ENCODE measurements around the gene BSDC1.
"Not testable (repeated sequence)": the region's sequence is repeated elsewhere in the genome, so short reads cannot be mapped to it uniquely, and the experiment has no call there.

The BSDC1 gene

GRCh38 chr1:32394141-32394889 lies at the start of gene BSDC1:
TSS of gene BSDC1 (minus strand) at chr1:32394441. CDS start at chr1:32394414, 27 bp downstream.
- Mint-ChIP-seq H3K27me3 (no peaks in the 10 kb centered on the region), H3K27ac (ENCODE audit: low read depth) (peak within 1 kb of the TSS; percentile 98), H3K4me1 (peaks cover 26% of the 10 kb centered on the region), H3K36me3 (ENCODE audit: insufficient read depth) (peaks cover 14% of the 10 kb centered on the region), H3K9me3 (no peaks in the 10 kb centered on the region), H3K4me3 (peak within 1 kb of the TSS; percentile 92)
- ATAC-seq (replicated peaks; ENCODE audit: extremely low read depth, poor library complexity, severe bottlenecking), result peak; percentile 97
- peak; percentile 98 to 99 for DNase-seq (ENCODE audit: low spot score in 2 of 2)

GRCh38 chr1:32441467-32441866 lies 47.2 kb upstream of the BSDC1 start:
- not testable (repeated sequence) for ATAC-seq (replicated peaks; ENCODE audit: extremely low read depth, poor library complexity, severe bottlenecking); H3K27ac Mint-ChIP-seq (ENCODE audit: low read depth); H3K36me3 Mint-ChIP-seq (ENCODE audit: insufficient read depth)

GRCh38 chr1:32438777-32439176 lies 44.5 kb upstream of the BSDC1 start:
- H3K4me3 Mint-ChIP-seq; DNase-seq (ENCODE audit: low spot score in 2 of 2); H3K36me3 Mint-ChIP-seq (ENCODE audit: insufficient read depth); H3K27ac Mint-ChIP-seq (ENCODE audit: low read depth); H3K4me1 Mint-ChIP-seq; ATAC-seq (replicated peaks; ENCODE audit: extremely low read depth, poor library complexity, severe bottlenecking); H3K9me3 Mint-ChIP-seq: not testable (repeated sequence)
- H3K27me3 Mint-ChIP-seq, result peaks cover 40% of the 10 kb centered on the region

More at GRCh38 chr1:32441467-32441866, 47.2 kb upstream of the BSDC1 start:
- not testable (repeated sequence) for H3K4me3 Mint-ChIP-seq; H3K9me3 Mint-ChIP-seq; DNase-seq (ENCODE audit: low spot score in 2 of 2); H3K4me1 Mint-ChIP-seq
- peaks cover 43% of the 10 kb centered on the region for H3K27me3 Mint-ChIP-seq

GRCh38 chr1:32438136-32438535 lies 43.9 kb upstream of the BSDC1 start:
- peaks cover 4% of the 10 kb centered on the region for H3K36me3 Mint-ChIP-seq (ENCODE audit: insufficient read depth)
- peaks cover 34% of the 10 kb centered on the region for H3K27me3 Mint-ChIP-seq
- no peaks in the 10 kb centered on the region for H3K4me1 Mint-ChIP-seq
- DNase-seq (ENCODE audit: low spot score in 2 of 2) (no peak), ATAC-seq (replicated peaks; ENCODE audit: extremely low read depth, poor library complexity, severe bottlenecking) (no peak)
- peaks cover 5% of the 10 kb centered on the region for H3K9me3 Mint-ChIP-seq
- no peak overlapping the region for H3K4me3 Mint-ChIP-seq
- no peak overlapping the region for H3K27ac Mint-ChIP-seq (ENCODE audit: low read depth)

- H3K27ac Mint-ChIP-seq (ENCODE audit: low read depth), result no peak overlapping the region
- no peak for ATAC-seq (replicated peaks; ENCODE audit: extremely low read depth, poor library complexity, severe bottlenecking)
- peaks cover 3% of the 10 kb centered on the region for H3K36me3 Mint-ChIP-seq (ENCODE audit: insufficient read depth)
Observed at GRCh38 chr1:32431736-32432400, 37.6 kb upstream of the BSDC1 start.

GRCh38 chr1:32427264-32427963 lies 33.2 kb upstream of the BSDC1 start:
- Mint-ChIP-seq H3K9me3 (no peaks in the 10 kb centered on the region), H3K27me3 (peaks cover 65% of the 10 kb centered on the region), H3K36me3 (ENCODE audit: insufficient read depth) (peaks cover 1% of the 10 kb centered on the region), H3K27ac (ENCODE audit: low read depth) (no peak overlapping the region), H3K4me3 (no peak overlapping the region), H3K4me1 (no peaks in the 10 kb centered on the region)
- ATAC-seq (replicated peaks; ENCODE audit: extremely low read depth, poor library complexity, severe bottlenecking) (no peak), DNase-seq (ENCODE audit: low spot score in 2 of 2) (no peak)

More at GRCh38 chr1:32431736-32432400, 37.6 kb upstream of the BSDC1 start:
- no peak for DNase-seq (ENCODE audit: low spot score in 2 of 2)
- no peak overlapping the region for H3K4me3 Mint-ChIP-seq
- peaks cover 34% of the 10 kb centered on the region for H3K27me3 Mint-ChIP-seq
- no peaks in the 10 kb centered on the region for H3K9me3 Mint-ChIP-seq
- H3K4me1 Mint-ChIP-seq, result no peaks in the 10 kb centered on the region

- Mint-ChIP-seq H3K36me3 (ENCODE audit: insufficient read depth) (peaks cover 1% of the 10 kb centered on the region), H3K27ac (ENCODE audit: low read depth) (no peak overlapping the region), H3K4me1 (no peaks in the 10 kb centered on the region), H3K4me3 (no peak overlapping the region), H3K9me3 (no peaks in the 10 kb centered on the region), H3K27me3 (peaks cover 65% of the 10 kb centered on the region)
- ATAC-seq (replicated peaks; ENCODE audit: extremely low read depth, poor library complexity, severe bottlenecking), result no peak
- DNase-seq (ENCODE audit: low spot score in 2 of 2), result no peak
Observed at GRCh38 chr1:32426489-32427255, 32.4 kb upstream of the BSDC1 start.

GRCh38 chr1:32421775-32422174 lies 27.5 kb upstream of the BSDC1 start:
- H3K4me1 Mint-ChIP-seq, result no peaks in the 10 kb centered on the region
- H3K36me3 Mint-ChIP-seq (ENCODE audit: insufficient read depth), result peaks cover 2% of the 10 kb centered on the region
- no peaks in the 10 kb centered on the region for H3K9me3 Mint-ChIP-seq
- H3K27ac Mint-ChIP-seq (ENCODE audit: low read depth), result no peak overlapping the region
- DNase-seq (ENCODE audit: low spot score in 2 of 2), result no peak
- H3K4me3 Mint-ChIP-seq, result no peak overlapping the region
- peaks cover 41% of the 10 kb centered on the region for H3K27me3 Mint-ChIP-seq
- no peak for ATAC-seq (replicated peaks; ENCODE audit: extremely low read depth, poor library complexity, severe bottlenecking)

GRCh38 chr1:32414186-32414886 lies 20.1 kb upstream of the BSDC1 start:
- peak overlapping the region; percentile 19 for H3K27ac Mint-ChIP-seq (ENCODE audit: low read depth)
- no peaks in the 10 kb centered on the region for H3K9me3 Mint-ChIP-seq

GRCh38 chr1:32413507-32414185 lies 19.4 kb upstream of the BSDC1 start:
- H3K27me3 Mint-ChIP-seq, result peaks cover 21% of the 10 kb centered on the region
- H3K9me3 Mint-ChIP-seq, result no peaks in the 10 kb centered on the region
- H3K27ac Mint-ChIP-seq (ENCODE audit: low read depth), result peak overlapping the region; percentile 19

More at GRCh38 chr1:32414186-32414886, 20.1 kb upstream of the BSDC1 start:
- no peak for DNase-seq (ENCODE audit: low spot score in 2 of 2)
- H3K4me3 Mint-ChIP-seq, result no peak overlapping the region
- H3K36me3 Mint-ChIP-seq (ENCODE audit: insufficient read depth), result peaks cover 2% of the 10 kb centered on the region
- H3K4me1 Mint-ChIP-seq, result peaks cover 6% of the 10 kb centered on the region
- no peak for ATAC-seq (replicated peaks; ENCODE audit: extremely low read depth, poor library complexity, severe bottlenecking)
- peaks cover 21% of the 10 kb centered on the region for H3K27me3 Mint-ChIP-seq

GRCh38 chr1:32411261-32411660 lies 17.0 kb upstream of the BSDC1 start:
- Mint-ChIP-seq H3K4me1 (peaks cover 6% of the 10 kb centered on the region), H3K27ac (ENCODE audit: low read depth) (no peak overlapping the region), H3K4me3 (no peak overlapping the region), H3K9me3 (no peaks in the 10 kb centered on the region), H3K36me3 (ENCODE audit: insufficient read depth) (no peaks in the 10 kb centered on the region), H3K27me3 (peaks cover 10% of the 10 kb centered on the region)
- DNase-seq (ENCODE audit: low spot score in 2 of 2), result no peak
- no peak for ATAC-seq (replicated peaks; ENCODE audit: extremely low read depth, poor library complexity, severe bottlenecking)

More at GRCh38 chr1:32413507-32414185, 19.4 kb upstream of the BSDC1 start:
- Mint-ChIP-seq H3K36me3 (ENCODE audit: insufficient read depth) (no peaks in the 10 kb centered on the region), H3K4me3 (no peak overlapping the region), H3K4me1 (peaks cover 6% of the 10 kb centered on the region)
- DNase-seq (ENCODE audit: low spot score in 2 of 2) (peak; percentile 56 to 58), ATAC-seq (replicated peaks; ENCODE audit: extremely low read depth, poor library complexity, severe bottlenecking) (peak; percentile 76)
